GM12878 (cell line): ENCODE data around the gene SRSF10. TPM values are rescaled to one million over a fixed set of nuclear protein-coding genes. Genes with fewer than 3 reads are reported as not detected.

Experiments used
- ATF2 ChIP-seq: IDR thresholded peaks from 2 replicates; pipeline ENCODE4 v1.6.1; 2012; ENCODE audit warnings: low read length, inconsistent platforms
- ATF7 ChIP-seq: fragments of 450-650 bp; IDR thresholded peaks from 2 replicates; pipeline ENCODE4 v1.6.1; 2016; ENCODE audit warnings: low read depth, mild to moderate bottlenecking
- CTCF ChIP-seq, 3 experiments: IDR thresholded peaks in 2 of 3; conservative IDR thresholded peaks in 1 of 3; 2 replicates each; pipeline ENCODE4 v1.5.1; 2011; ENCODE audit warnings: low read depth in 3 of 3, low read length in 3 of 3, mild to moderate bottlenecking in 3 of 3, control low read depth in 2 of 3, moderate library complexity in 2 of 3, inconsistent platforms in 1 of 3, mixed read lengths in 1 of 3; ENCODE audit not compliant: control insufficient read depth in 2 of 3, insufficient read depth in 1 of 3; ENCODE audit errors: extremely low read depth in 1 of 3
- HCFC1 ChIP-seq: fragments of 150-350 bp; IDR thresholded peaks from 2 replicates; pipeline ENCODE4 v1.6.1; 2014; ENCODE audit warnings: low read length
- MEF2B ChIP-seq: fragments of 450-650 bp; IDR thresholded peaks from 2 replicates; pipeline ENCODE4 v1.6.1; 2018; ENCODE audit warnings: mild to moderate bottlenecking, moderate library complexity; ENCODE audit not compliant: partially characterized antibody, poor library complexity, severe bottlenecking
- MXI1 ChIP-seq: fragments of 150-350 bp; IDR thresholded peaks from 2 replicates; pipeline ENCODE4 v1.6.1; 2011; ENCODE audit warnings: low read depth, mild to moderate bottlenecking, inconsistent platforms, low read length, improper control_type of control experiment
- NFXL1 ChIP-seq: fragments of 450-650 bp; IDR thresholded peaks from 2 replicates; pipeline ENCODE4 v1.6.1; 2017; ENCODE audit warnings: antibody characterized with exemption, mild to moderate bottlenecking, borderline replicate concordance
- NR2C1 ChIP-seq: fragments of 450-650 bp; IDR thresholded peaks from 2 replicates; pipeline ENCODE4 v1.6.1; 2017; ENCODE audit warnings: antibody characterized with exemption, mild to moderate bottlenecking, moderate library complexity
- NR2C2 ChIP-seq: IDR thresholded peaks from 2 replicates; pipeline ENCODE4 v1.6.1; 2011; ENCODE audit warnings: borderline replicate concordance, low read depth; ENCODE audit not compliant: control insufficient read depth, insufficient read length
- PAX8 ChIP-seq: fragments of 450-650 bp; IDR thresholded peaks from 2 replicates; pipeline ENCODE4 v1.6.1; 2017; ENCODE audit warnings: mild to moderate bottlenecking, moderate library complexity
- RAD51 ChIP-seq: fragments of 450-650 bp; IDR thresholded peaks from 2 replicates; pipeline ENCODE4 v1.6.1; 2016; ENCODE audit warnings: moderate library complexity, mild to moderate bottlenecking, inconsistent platforms
- RELB ChIP-seq: fragments of 450-650 bp; IDR thresholded peaks from 2 replicates; pipeline ENCODE4 v1.6.1; 2017; ENCODE audit warnings: low read depth, mild to moderate bottlenecking, moderate library complexity
- SP1 ChIP-seq: IDR thresholded peaks from one replicate; pipeline ENCODE4 v1.6.1; 2011; ENCODE audit warnings: low read depth, low read length
- SUPT20H ChIP-seq: IDR thresholded peaks from 2 replicates; pipeline ENCODE4 v1.6.1; 2011; ENCODE audit warnings: low read depth, mild to moderate bottlenecking, low read length, moderate library complexity, borderline replicate concordance; ENCODE audit not compliant: control insufficient read depth
- TCF12 ChIP-seq: IDR thresholded peaks from 2 replicates; pipeline ENCODE4 v1.6.1; 2011; ENCODE audit warnings: low read depth, mild to moderate bottlenecking, low read length
- YY1 ChIP-seq: IDR thresholded peaks from 2 replicates; pipeline ENCODE4 v1.6.1; 2011; ENCODE audit warnings: low read depth, mild to moderate bottlenecking, low read length
- ZBTB4 ChIP-seq: fragments of 450-650 bp; formaldehyde crosslinking; IDR thresholded peaks from 2 replicates; pipeline ENCODE4 v1.4.0; 2022; ENCODE audit warnings: mild to moderate bottlenecking, moderate library complexity
- polyA plus RNA-seq, 11 experiments: library from polyadenylated mRNA; depleted of rRNA in 4 of 11; unstranded in 6 of 11; stranded (reverse) in 5 of 11; fragments of >200 nt; fragmentation: Nextera tagmentation in 4 of 11; fragmentation: Illumina TruSeq in 1 of 11; extraction: Ambion mirVana in 4 of 11; extraction: Trizol in 1 of 11; gene quantifications; 1 replicate in 1 of 11; 2 replicates in 10 of 11; pipeline versions ENCODE4 v1.2.1 to v1.2.3, GENCODE V29; 2011 to 2016; ENCODE audit warnings: inconsistent platforms in 2 of 11, missing spikeins in 2 of 11, low read depth in 1 of 11
- total RNA-seq, 4 experiments: library from RNA; depleted of rRNA in 3 of 4; stranded (reverse); fragments of >200 nt in 3 of 4; fragmentation: Illumina TruSeq in 1 of 4; extraction: Trizol in 1 of 4; gene quantifications; 2 replicates each; pipeline versions ENCODE4 v1.2.1 to v1.2.3, GENCODE V29; 2013 to 2021
- TF ChIP-seq, protein P1 (sequence below): fragments of 150-350 bp; IDR thresholded peaks from 2 replicates; pipeline ENCODE4 v1.6.1; 2014; ENCODE audit warnings: mild to moderate bottlenecking, low read depth, low read length
- TF ChIP-seq, protein P2 (sequence below): IDR thresholded peaks from 2 replicates; pipeline ENCODE4 v1.6.1; 2011; ENCODE audit warnings: low read depth, low read length, improper control_type of control experiment, borderline replicate concordance

Gene SRSF10
- total and polyA plus RNA-seq, 10 of the 15 experiments (the other 5 are each of a cell fraction or from before 2014, with no cell fraction given) = 157 to 279 (median 222) TPM

GRCh38 chr1:23980728-23981070 is 572 bp upstream of the SRSF10 start (continued):
- TF ChIP-seq, protein P1, sequence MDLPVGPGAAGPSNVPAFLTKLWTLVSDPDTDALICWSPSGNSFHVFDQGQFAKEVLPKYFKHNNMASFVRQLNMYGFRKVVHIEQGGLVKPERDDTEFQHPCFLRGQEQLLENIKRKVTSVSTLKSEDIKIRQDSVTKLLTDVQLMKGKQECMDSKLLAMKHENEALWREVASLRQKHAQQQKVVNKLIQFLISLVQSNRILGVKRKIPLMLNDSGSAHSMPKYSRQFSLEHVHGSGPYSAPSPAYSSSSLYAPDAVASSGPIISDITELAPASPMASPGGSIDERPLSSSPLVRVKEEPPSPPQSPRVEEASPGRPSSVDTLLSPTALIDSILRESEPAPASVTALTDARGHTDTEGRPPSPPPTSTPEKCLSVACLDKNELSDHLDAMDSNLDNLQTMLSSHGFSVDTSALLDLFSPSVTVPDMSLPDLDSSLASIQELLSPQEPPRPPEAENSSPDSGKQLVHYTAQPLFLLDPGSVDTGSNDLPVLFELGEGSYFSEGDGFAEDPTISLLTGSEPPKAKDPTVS = no peak
- TF ChIP-seq TCF12 (0 out of 2 replicates have a peak, but pooled peaks have one; percentile 34), NR2C2 (no peak), ATF2 (no peak), SP1 (peak; percentile 19), RELB (no peak), HCFC1 (no peak), MEF2B (peak; percentile 36), NR2C1 (no peak), PAX8 (0 out of 2 replicates have a peak, but pooled peaks have one; percentile 30), YY1 (peak; percentile 36; the same call in 1 of the 2 replicates), NFXL1 (no peak), MXI1 (no peak), SUPT20H (no peak), CTCF (IDR thresholded peaks at IDR 0.05 in 2 of 3, conservative IDR thresholded peaks at IDR 0.05 in 1 of 3; ENCODE audit: control insufficient read depth in 2 of 3, extremely low read depth in 1 of 3, insufficient read depth in 1 of 3, low read depth in 3 of 3, low read length in 3 of 3) (no peak), ZBTB4 (CRISPR knock-in tag) (no peak), RAD51 (peak; percentile 35; the same call in 1 of the 2 replicates), ATF7 (no peak; the same call in 1 of the 2 replicates)
- TF ChIP-seq, protein P2, sequence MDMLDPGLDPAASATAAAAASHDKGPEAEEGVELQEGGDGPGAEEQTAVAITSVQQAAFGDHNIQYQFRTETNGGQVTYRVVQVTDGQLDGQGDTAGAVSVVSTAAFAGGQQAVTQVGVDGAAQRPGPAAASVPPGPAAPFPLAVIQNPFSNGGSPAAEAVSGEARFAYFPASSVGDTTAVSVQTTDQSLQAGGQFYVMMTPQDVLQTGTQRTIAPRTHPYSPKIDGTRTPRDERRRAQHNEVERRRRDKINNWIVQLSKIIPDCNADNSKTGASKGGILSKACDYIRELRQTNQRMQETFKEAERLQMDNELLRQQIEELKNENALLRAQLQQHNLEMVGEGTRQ = no peak
